ENCODE measurements around the gene LSS.
A peak's percentile ranks its signal among the peaks of the same experiment; 100 is the strongest.

LSS gene

GRCh38 chr21:46168238-46168637 lies 60.3 kb downstream of the LSS start:
- no peak for DNase-seq

GRCh38 chr21:46165098-46165497 lies 63.5 kb downstream of the LSS start:
- DNase-seq, result no peak

- no peak for DNase-seq
Observed at GRCh38 chr21:46163380-46163779, 65.2 kb downstream of the LSS start.

- DNase-seq, result no peak
Observed at GRCh38 chr21:46161633-46162592, 66.7 kb downstream of the LSS start.

GRCh38 chr21:46160907-46161632 lies 67.5 kb downstream of the LSS start:
- no peak for DNase-seq

GRCh38 chr21:46160657-46160906 lies 68.0 kb downstream of the LSS start:
- no peak for DNase-seq

DNA sequence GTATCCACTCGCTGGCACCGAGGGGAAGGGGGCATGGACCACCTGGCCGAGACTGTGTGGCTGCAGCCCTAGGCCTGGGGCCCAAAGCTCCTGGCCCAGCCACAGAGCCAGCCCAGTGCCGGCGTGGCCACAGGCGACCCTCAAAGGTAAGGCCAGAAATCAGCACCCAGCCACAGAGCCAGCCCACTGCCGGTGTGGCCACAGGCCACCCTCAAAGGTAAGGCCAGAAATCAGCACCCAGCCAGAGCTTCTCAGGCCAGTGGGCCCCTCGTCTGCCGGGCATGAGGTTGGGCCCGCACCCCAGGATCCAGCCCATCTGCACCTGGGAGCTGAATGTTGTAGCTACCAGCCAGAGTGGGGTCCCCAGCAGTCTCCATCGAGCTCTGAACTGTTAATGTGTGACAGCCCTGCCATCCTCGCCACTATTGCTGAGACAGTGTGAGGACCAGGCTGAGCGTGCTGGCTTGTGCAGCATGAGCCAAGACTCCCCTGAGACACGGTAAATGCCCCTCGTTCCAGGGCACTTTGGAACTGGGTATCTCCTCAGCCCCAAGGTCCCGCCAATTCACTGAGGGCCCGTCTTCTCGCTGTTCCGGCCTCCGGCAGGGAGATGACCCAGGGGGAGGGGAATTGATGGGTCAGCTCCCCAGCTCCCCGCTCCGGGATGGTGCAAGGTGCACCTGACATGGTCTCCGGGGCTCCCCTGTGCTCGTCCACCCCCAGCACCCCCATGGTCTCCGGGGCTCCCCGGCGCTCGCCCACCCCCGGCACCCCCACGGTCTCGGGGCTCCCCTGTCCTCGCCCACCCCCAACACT lies 68.5 kb downstream of the LSS start:
- DNase-seq, result no peak

DNA sequence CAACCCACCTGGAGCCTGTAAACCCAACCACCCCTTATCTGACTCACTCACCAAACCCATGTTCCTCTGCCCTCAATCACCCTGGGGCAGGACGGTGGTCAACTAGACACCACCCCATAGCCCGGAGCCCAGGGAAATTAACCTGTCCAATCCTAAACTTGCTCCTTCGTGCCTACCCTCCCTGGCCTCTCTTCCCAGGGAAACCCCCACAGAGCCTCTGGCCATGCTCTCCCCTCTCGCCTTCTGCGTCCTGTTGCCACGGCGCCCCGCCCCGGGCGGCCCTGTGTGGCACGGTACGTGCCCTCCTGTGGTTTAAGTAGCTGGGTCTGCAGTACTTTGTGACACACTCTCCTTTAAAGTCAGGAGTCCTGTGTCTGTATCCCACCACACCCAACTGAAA lies 69.2 kb downstream of the LSS start:
- no peak for DNase-seq

GRCh38 chr21:46158666-46159300 lies 69.8 kb downstream of the LSS start:
- DNase-seq, result no peak

GRCh38 chr21:46157987-46158451 lies 70.6 kb downstream of the LSS start:
- DNase-seq, result no peak

DNA sequence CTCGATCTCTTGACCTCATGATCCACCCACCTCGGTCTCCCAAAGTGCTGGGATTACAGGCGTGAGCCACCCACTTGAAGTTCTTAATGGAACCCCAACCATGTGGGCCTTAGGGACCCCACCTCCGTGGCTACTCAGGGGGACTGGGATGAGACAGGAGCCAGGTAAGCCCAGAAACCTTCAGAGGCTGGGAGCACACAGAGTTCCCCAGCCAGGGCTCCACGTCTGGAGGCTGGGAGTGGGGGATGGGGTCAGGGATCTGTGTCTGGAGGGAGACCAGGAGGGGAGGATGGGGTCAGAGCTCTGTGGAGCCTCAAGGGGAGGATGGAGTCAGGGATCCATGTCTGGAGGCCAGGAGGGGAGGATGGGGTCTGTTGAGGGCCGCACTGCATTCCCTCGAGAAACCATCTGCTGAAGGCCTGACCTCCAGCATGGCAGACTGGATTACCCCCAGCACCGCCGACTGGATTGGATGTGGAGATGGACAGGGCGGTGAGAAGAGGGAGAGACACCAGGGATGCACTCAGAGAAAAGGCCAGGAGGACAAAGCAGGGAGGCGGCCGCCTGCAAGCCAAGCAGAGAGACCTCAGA lies 71.1 kb downstream of the LSS start:
- no peak for DNase-seq

GRCh38 chr21:46156678-46157077 lies 71.9 kb downstream of the LSS start:
- no peak for DNase-seq

- no peak for DNase-seq
Observed at GRCh38 chr21:46156378-46156645, 72.3 kb downstream of the LSS start.

GRCh38 chr21:46155514-46156377 lies 72.8 kb downstream of the LSS start, which contains the start of gene FTCD:
TSS of gene FTCD (minus strand) at chr21:46155579. CDS start at chr21:46155523, 56 bp downstream.
- no peak for DNase-seq

GRCh38 chr21:46154955-46155513 lies 73.5 kb downstream of the LSS start:
- DNase-seq, result no peak

DNA sequence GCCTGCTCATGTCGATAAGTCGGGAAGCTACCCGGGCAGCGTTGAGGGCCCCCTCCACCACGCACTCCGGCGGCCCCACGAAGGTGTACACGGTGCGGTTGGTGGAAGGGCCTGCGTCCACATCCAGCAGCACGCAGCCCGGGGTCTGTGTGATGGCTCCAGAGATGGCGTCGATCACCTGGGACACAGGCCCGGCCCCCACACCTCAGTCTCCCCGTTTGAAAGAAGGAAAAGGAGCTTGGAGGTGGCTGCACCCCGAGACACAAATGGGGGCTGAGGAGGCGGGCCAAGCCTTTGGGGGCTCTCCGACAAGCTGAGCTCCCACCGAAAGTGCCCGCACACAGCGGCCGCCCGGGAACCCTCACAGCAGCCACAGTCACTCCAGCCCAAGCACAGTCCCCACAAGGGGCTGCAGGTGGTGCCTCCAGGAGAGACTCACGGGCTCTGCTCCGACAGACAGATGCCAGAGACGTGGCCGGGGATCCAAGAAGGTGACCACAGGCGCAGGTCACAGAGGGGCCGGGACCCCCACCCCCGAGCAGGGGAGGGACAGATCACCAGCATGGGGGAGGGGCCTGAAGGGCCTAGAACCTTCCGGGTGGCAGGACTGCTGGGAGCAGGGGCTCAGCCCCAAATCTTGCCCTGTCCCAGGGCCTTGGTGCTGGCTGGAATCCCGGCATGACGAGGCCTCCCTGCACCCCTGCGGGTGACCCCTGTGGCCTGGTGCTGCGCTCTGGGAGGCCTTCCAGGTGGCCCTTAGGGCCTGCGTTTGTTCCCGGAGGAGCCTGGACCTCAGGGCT lies 74.2 kb downstream of the LSS start:
- no peak for DNase-seq

DNA sequence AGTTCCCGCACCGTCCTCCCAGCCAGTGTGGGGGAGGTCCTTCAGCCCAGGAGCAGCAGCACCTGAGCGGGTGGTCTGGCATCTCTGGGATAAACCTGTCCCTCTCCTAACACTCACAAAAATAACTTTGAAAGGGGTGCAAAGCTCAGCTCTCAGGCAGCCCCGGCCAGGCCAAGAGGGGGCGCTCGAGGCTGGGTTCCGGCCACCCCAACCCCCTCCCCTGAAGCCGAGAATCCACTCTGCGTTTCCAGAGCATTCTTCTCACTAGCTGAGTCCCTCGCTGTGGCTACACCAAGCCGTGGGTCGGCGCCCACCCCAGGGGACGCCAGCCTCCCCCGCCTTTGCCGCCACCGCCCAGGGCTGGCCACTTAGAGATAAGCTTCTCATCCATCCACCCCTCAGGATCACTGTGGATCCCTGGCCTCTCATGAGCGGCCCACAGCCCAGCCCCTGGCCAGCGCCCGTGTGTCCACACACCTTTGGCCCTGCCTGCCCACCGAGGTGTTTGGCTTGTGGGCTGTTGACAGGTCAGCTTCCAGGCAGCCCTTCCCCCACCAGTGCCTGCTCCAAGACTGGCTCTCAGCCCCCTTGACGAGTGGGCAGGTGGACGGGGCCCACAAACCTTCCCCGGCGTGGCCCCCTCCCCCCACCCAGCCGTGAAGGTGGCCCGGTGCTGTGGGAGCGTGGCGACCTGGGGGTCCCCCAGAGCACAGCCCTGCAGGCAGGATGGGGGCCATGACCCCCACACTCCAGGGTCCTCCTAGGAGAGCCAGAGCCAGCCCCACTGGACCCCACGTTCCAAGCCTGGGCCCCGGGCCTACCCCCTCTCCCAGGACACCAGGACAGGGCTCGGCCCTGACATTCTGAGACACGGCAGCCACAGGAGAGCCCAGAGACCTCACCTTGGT lies 75.1 kb downstream of the LSS start:
- DNase-seq, result peak; percentile 65

GRCh38 chr21:46152927-46153246 lies 75.7 kb downstream of the LSS start:
- DNase-seq, result no peak

All from CD4-positive, alpha-beta T cell treated with Interleukin-17A for 4 hours (primary cell).